CD14-positive monocyte (primary cell): ENCODE data around the gene TRAK2. TPM values are rescaled to one million over a fixed set of nuclear protein-coding genes. Genes with fewer than 3 reads are reported as not detected.

Source experiments
- DNase-seq, 3 donors: peaks; one replicate each; pipeline ENCODE4 v3.0.0-alpha.2; 2011 to 2022
- H2AFZ ChIP-seq: 2 replicates; pipeline ENCODE4 v1.6.0; 2012; ENCODE audit warnings: mild to moderate bottlenecking, low read depth, low read length, inconsistent platforms; ENCODE audit not compliant: insufficient read depth, poor library complexity, severe bottlenecking
- H3K27ac ChIP-seq, 2 donors: 1 replicate in 1 of 2; 2 replicates in 1 of 2; pipeline ENCODE4 v1.5.1; 2012 to 2013; ENCODE audit warnings: low read length in 2 of 2, control low read depth in 1 of 2, inconsistent platforms in 1 of 2, low read depth in 1 of 2, mild to moderate bottlenecking in 1 of 2
- H3K27me3 ChIP-seq, 2 donors: one replicate each; pipeline versions ENCODE4 v1.6.0 to v1.6.1; 2011 to 2013; ENCODE audit warnings: low read length in 2 of 2; ENCODE audit not compliant: control insufficient read depth in 2 of 2, insufficient read depth in 2 of 2
- H3K36me3 ChIP-seq, 2 donors: replicated peaks in 1 of 2; 1 replicate in 1 of 2; 2 replicates in 1 of 2; pipeline versions ENCODE4 v1.5.1 to v1.6.1; 2012 to 2013; ENCODE audit warnings: low read length in 2 of 2, control low read depth in 1 of 2, inconsistent platforms in 1 of 2, mild to moderate bottlenecking in 1 of 2; ENCODE audit not compliant: insufficient read depth in 2 of 2, control insufficient read depth in 1 of 2
- H3K4me1 ChIP-seq, 2 donors: 1 replicate in 1 of 2; 2 replicates in 1 of 2; pipeline versions ENCODE4 v1.5.1 to v1.6.1; 2012 to 2013; ENCODE audit warnings: low read length in 2 of 2, control low read depth in 1 of 2, inconsistent platforms in 1 of 2, mild to moderate bottlenecking in 1 of 2, moderate library complexity in 1 of 2; ENCODE audit not compliant: insufficient read depth in 2 of 2, control insufficient read depth in 1 of 2
- H3K4me2 ChIP-seq: replicated peaks from 2 replicates; pipeline ENCODE3; 2012; ENCODE audit warnings: low read length, moderate library complexity, mild to moderate bottlenecking; ENCODE audit not compliant: poor library complexity, severe bottlenecking; ENCODE audit errors: extremely low read depth
- H3K4me3 ChIP-seq, 3 experiments: fragments of 200-600 bp in 1 of 3; sonication (generic) in 1 of 3; replicated peaks in 1 of 3; 1 replicate in 2 of 3; 2 replicates in 1 of 3; pipeline ENCODE4 v1.5.1; 2011 to 2013; ENCODE audit warnings: low read length in 3 of 3, mild to moderate bottlenecking in 3 of 3, control low read depth in 2 of 3, low read depth in 2 of 3, inconsistent platforms in 1 of 3, moderate library complexity in 1 of 3
- H3K79me2 ChIP-seq: 2 replicates; pipeline ENCODE4 v1.6.0; 2012; ENCODE audit warnings: mild to moderate bottlenecking, control low read depth, inconsistent platforms, low read length, moderate library complexity; ENCODE audit not compliant: insufficient read depth
- H3K9ac ChIP-seq: 2 replicates; pipeline ENCODE4 v1.6.0; 2017; ENCODE audit warnings: low read length, mild to moderate bottlenecking; ENCODE audit not compliant: insufficient read depth, poor library complexity, severe bottlenecking
- H3K9me3 ChIP-seq, 2 donors: replicated peaks in 1 of 2; 1 replicate in 1 of 2; 2 replicates in 1 of 2; pipeline versions ENCODE4 v1.5.1 to v1.6.1; 2012 to 2013; ENCODE audit warnings: low read length in 2 of 2, control low read depth in 1 of 2; ENCODE audit not compliant: control insufficient read depth in 1 of 2, insufficient read depth in 1 of 2
- H4K20me1 ChIP-seq: 2 replicates; pipeline ENCODE4 v1.6.0; 2012; ENCODE audit warnings: mild to moderate bottlenecking, low read length, control low read depth, moderate library complexity; ENCODE audit not compliant: insufficient read depth
- H3K27ac Mint-ChIP-seq, 7 donors: one replicate each; pipeline ENCODE4 v1.8.0; 2020; ENCODE audit warnings: mild to moderate bottlenecking in 7 of 7, mixed read lengths in 7 of 7, moderate library complexity in 6 of 7, inconsistent platforms in 2 of 7
- H3K27me3 Mint-ChIP-seq, 3 donors: one replicate each; pipeline ENCODE4 v1.8.0; 2021 to 2022; ENCODE audit warnings: low read depth in 3 of 3, mild to moderate bottlenecking in 3 of 3, mixed read lengths in 3 of 3, moderate library complexity in 3 of 3, inconsistent platforms in 1 of 3
- H3K36me3 Mint-ChIP-seq, 2 donors: one replicate each; pipeline ENCODE4 v1.8.0; 2020; ENCODE audit warnings: mixed read lengths in 2 of 2, inconsistent platforms in 1 of 2, mild to moderate bottlenecking in 1 of 2
- H3K4me1 Mint-ChIP-seq: one replicate; pipeline ENCODE4 v1.8.0; 2020; ENCODE audit warnings: mild to moderate bottlenecking, mixed read lengths
- H3K4me3 Mint-ChIP-seq, 2 donors: one replicate each; pipeline ENCODE4 v1.8.0; 2020; ENCODE audit warnings: mild to moderate bottlenecking in 2 of 2, mixed read lengths in 2 of 2, moderate library complexity in 1 of 2
- H3K9me3 Mint-ChIP-seq, 7 donors: one replicate each; pipeline ENCODE4 v1.8.0; 2020 to 2022; ENCODE audit warnings: mixed read lengths in 7 of 7, mild to moderate bottlenecking in 6 of 7, moderate library complexity in 6 of 7, inconsistent platforms in 2 of 7
- WGBS: methylation state at CpG from one replicate; pipeline ENCODE4 v1.1.5; 2013; ENCODE audit warnings: missing lambda C conversion rate; ENCODE audit not compliant: insufficient coverage; 5-methylcytosine and 5-hydroxymethylcytosine counted together
- intact Hi-C, 2 donors: fragments of 100-400 bp; cut with micrococcal nuclease; formaldehyde crosslinking; loops; one replicate each; pipeline versions ENCODE4 v1.15.0 to v1.15.1; 2023
- polyA plus RNA-seq, 3 donors: library from polyadenylated mRNA; depleted of rRNA in 1 of 3; unstranded in 2 of 3; stranded (reverse) in 1 of 3; fragments of 300-500 nt in 2 of 3; fragments of >200 nt in 1 of 3; fragmentation: Illumina TruSeq in 2 of 3; gene quantifications; 1 replicate in 2 of 3; 2 replicates in 1 of 3; pipeline ENCODE4 v1.2.3, GENCODE V29; 2012 to 2021
- TF ChIP-seq, protein P1 (sequence below): fragments of 200-600 bp; IDR thresholded peaks from one replicate; pipeline ENCODE4 v1.8.0; 2022; ENCODE audit warnings: antibody characterized with exemption, mild to moderate bottlenecking

Gene TRAK2
- polyA plus RNA-seq, 3 donors, result 7.6 to 16.8 (median 15.3) TPM

DNA sequence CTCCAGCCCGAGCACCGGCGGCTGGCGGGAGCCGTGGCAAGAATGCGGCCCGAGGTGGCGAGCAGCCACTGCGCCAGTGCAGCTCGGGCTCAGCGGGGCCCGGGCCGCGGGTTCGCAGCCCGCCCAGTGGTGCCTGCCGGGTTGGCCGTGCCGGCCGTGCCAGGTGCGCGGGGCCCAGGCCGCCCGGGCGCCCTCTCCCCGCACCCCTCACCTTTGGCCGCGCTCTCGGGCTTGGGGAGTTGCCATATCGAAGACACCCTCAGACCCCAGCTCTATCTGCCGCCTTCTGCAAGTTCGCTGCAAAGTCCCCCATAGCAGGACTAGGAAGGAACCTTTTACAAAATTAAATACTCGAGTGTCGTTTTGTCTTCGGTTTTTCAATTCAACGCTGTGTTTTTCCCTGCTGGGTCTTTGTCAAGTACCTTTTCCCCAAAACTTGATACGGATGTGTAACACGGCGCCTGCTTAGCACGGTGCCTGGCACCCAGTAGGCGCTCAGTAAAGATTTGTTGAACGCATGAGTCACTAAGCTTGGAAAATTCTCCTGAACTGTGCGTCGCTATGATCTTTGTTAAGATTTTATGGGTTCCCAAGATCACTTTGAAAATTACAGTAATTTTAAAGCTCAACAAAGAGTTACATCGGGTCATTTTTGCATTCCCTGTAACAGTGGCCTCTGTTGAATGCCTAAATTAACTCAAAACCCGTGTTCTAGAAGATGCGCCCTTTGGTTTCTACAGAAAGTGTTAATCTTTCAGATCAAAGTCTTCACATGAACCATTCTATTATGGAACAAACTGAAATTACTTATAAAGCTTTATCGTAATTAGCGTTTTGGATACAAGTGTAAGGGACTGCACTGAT is 1.0 kb upstream of the TRAK2 start:
- Histone ChIP-seq H3K36me3 (peaks cover 0 to 14% of the 10 kb centered on the region in 2 donors), H2AFZ (peak overlapping the region; percentile 99), H3K9ac (peak overlapping the region; percentile 86), H3K4me3 (peak overlapping the region; percentile 47 to 94 (median 76)), H3K4me1 (peaks cover 12 to 19% of the 10 kb centered on the region in 2 donors), H3K9me3 (no peaks in the 10 kb centered on the region), H3K79me2 (peaks cover 31% of the 10 kb centered on the region), H3K27me3 (no peaks in the 10 kb centered on the region), H4K20me1 (no peaks in the 10 kb centered on the region), H3K27ac (peak overlapping the region in 1 of 2 donors; percentile 54), H3K4me2 (peak overlapping the region; percentile 73)
- intact Hi-C loops, result loop anchor here (5.0 to 10.0 kb wide), 4 partner anchors 193 to 640 kb away; partner anchors contain the start of genes BZW1 (in 1 of the 2), NIF3L1 (in 1 of the 2), PPIL3 (in 1 of the 2) and TMEM237 (in 1 of the 2)
- Mint-ChIP-seq H3K27ac (peak overlapping the region in 5 of 7 donors; percentile 40 to 83 (median 77)), H3K4me1 (peaks cover 20% of the 10 kb centered on the region), H3K27me3 (peaks cover 0 to 2% (median 0%) of the 10 kb centered on the region in 3 donors), H3K36me3 (peaks cover 6 to 13% of the 10 kb centered on the region in 2 donors), H3K4me3 (peak overlapping the region; percentile 84 to 94), H3K9me3 (no peaks in the 10 kb centered on the region)
- peak in 1 of 3 donors; percentile 8 for DNase-seq
- WGBS, result 5% methylated on average over 44 of the region's 49 CpGs
- TF ChIP-seq, protein P1, sequence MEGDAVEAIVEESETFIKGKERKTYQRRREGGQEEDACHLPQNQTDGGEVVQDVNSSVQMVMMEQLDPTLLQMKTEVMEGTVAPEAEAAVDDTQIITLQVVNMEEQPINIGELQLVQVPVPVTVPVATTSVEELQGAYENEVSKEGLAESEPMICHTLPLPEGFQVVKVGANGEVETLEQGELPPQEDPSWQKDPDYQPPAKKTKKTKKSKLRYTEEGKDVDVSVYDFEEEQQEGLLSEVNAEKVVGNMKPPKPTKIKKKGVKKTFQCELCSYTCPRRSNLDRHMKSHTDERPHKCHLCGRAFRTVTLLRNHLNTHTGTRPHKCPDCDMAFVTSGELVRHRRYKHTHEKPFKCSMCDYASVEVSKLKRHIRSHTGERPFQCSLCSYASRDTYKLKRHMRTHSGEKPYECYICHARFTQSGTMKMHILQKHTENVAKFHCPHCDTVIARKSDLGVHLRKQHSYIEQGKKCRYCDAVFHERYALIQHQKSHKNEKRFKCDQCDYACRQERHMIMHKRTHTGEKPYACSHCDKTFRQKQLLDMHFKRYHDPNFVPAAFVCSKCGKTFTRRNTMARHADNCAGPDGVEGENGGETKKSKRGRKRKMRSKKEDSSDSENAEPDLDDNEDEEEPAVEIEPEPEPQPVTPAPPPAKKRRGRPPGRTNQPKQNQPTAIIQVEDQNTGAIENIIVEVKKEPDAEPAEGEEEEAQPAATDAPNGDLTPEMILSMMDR, result no peak

GRCh38 chr2:201450954-201451291 is 335 bp downstream of the TRAK2 start:
- Histone ChIP-seq H3K9me3 (no peaks in the 10 kb centered on the region), H3K4me2 (peak overlapping the region; percentile 73), H3K4me3 (peak overlapping the region; percentile 76 to 94 (median 82)), H3K27ac (peak overlapping the region; percentile 79 to 90), H3K36me3 (peaks cover 0 to 11% of the 10 kb centered on the region in 2 donors), H2AFZ (peak overlapping the region; percentile 99), H4K20me1 (peaks cover 2% of the 10 kb centered on the region), H3K4me1 (peaks cover 12 to 19% of the 10 kb centered on the region in 2 donors), H3K27me3 (no peaks in the 10 kb centered on the region), H3K79me2 (peaks cover 43% of the 10 kb centered on the region), H3K9ac (peak overlapping the region; percentile 86)
- 0% methylated on average over 19 of the region's 20 CpGs for WGBS
- TF ChIP-seq, protein P1, result no peak
- intact Hi-C loops, result loop anchor here (5.0 to 10.0 kb wide), 4 partner anchors 194 to 639 kb away; partner anchors contain the start of genes BZW1 (in 1 of the 2), NIF3L1 (in 1 of the 2), PPIL3 (in 1 of the 2) and TMEM237 (in 1 of the 2)
- Mint-ChIP-seq H3K9me3 (no peaks in the 10 kb centered on the region), H3K27me3 (peaks cover 0 to 2% (median 2%) of the 10 kb centered on the region in 3 donors), H3K36me3 (peaks cover 6 to 16% of the 10 kb centered on the region in 2 donors), H3K4me3 (peak overlapping the region; percentile 94 to 97), H3K27ac (peak overlapping the region; percentile 91 to 99 (median 96)), H3K4me1 (peaks cover 26% of the 10 kb centered on the region)
- DNase-seq, result no peak
